IMR-90 (cell line): ENCODE data around the gene ZNF276. TPM values are rescaled to one million over a fixed set of nuclear protein-coding genes. Genes with fewer than 3 reads are reported as not detected.

ENCODE experiments used
- ATAC-seq: fragments of 200-7000 bp; cut with Tn5 transposase; 2 replicates; pipeline ENCODE4 v1.9.1; 2020; ENCODE audit warnings: low read depth, mild to moderate bottlenecking, moderate library complexity
- BruUV-seq: library from RNA; stranded (reverse); fragments of 400-500 nt; replicated peaks from 2 replicates; lab custom pipeline; 2021; lab: Mats Ljungman, UMichigan
- CTCF ChIA-PET: fragments of 300-600 bp; formaldehyde crosslinking; extraction: SDS; loops from one replicate; lab custom pipeline; 2021; ENCODE audit warnings: antibody characterized with exemption; lab: Yijun Ruan, JAX
- POLR2A ChIA-PET: fragments of 300-600 bp; sonication (Branson Sonifier 250); formaldehyde crosslinking; loops from one replicate; lab custom pipeline; 2022; ENCODE audit warnings: antibody characterized with exemption; ENCODE audit not compliant: unreplicated experiment; lab: Charles Lee
- DNase-seq: peaks from one replicate; pipeline ENCODE4 v3.0.0; 2013
- H2AFZ ChIP-seq: replicated peaks from 2 replicates; pipeline ENCODE3; 2013; ENCODE audit warnings: low read length, mild to moderate bottlenecking; ENCODE audit not compliant: poor library complexity
- H2AK5ac ChIP-seq: 2 replicates; pipeline ENCODE4 v1.6.1; 2013; ENCODE audit warnings: low read depth, low read length, inconsistent platforms
- H2AK9ac ChIP-seq: replicated peaks from 2 replicates; pipeline ENCODE3; 2013; ENCODE audit warnings: mild to moderate bottlenecking, low read depth, low read length, moderate library complexity; ENCODE audit not compliant: poor library complexity
- H2BK120ac ChIP-seq: 2 replicates; pipeline ENCODE4 v1.6.1; 2013; ENCODE audit warnings: low read depth, low read length, inconsistent platforms
- H2BK15ac ChIP-seq: 3 replicates; pipeline ENCODE4 v1.6.1; 2013; ENCODE audit warnings: low read depth, low read length, inconsistent platforms
- H2BK20ac ChIP-seq: 2 replicates; pipeline ENCODE4 v1.6.1; 2013; ENCODE audit warnings: low read depth, mild to moderate bottlenecking, inconsistent platforms, low read length, moderate library complexity
- H2BK5ac ChIP-seq: 2 replicates; pipeline ENCODE4 v1.6.1; 2013; ENCODE audit warnings: mild to moderate bottlenecking, low read depth, low read length, inconsistent platforms; ENCODE audit not compliant: poor library complexity, severe bottlenecking
- H3K14ac ChIP-seq: replicated peaks from 2 replicates; pipeline ENCODE4 v1.6.1; 2013; ENCODE audit warnings: low read depth, low read length, inconsistent platforms
- H3K18ac ChIP-seq: 2 replicates; pipeline ENCODE4 v1.6.1; 2013; ENCODE audit warnings: low read depth, low read length, control low read depth
- H3K23ac ChIP-seq: 2 replicates; pipeline ENCODE4 v1.6.1; 2013; ENCODE audit warnings: low read depth, low read length, inconsistent platforms
- H3K27ac ChIP-seq: 2 replicates; pipeline ENCODE4 v1.5.1; 2013; ENCODE audit warnings: mild to moderate bottlenecking, control low read depth, low read length; ENCODE audit not compliant: insufficient read depth
- H3K27me3 ChIP-seq: 2 replicates; pipeline ENCODE4 v1.6.1; 2013; ENCODE audit warnings: low read length; ENCODE audit not compliant: control insufficient read depth, insufficient read depth
- H3K36me3 ChIP-seq: 2 replicates; pipeline ENCODE4 v1.6.1; 2013; ENCODE audit warnings: low read length, mixed read lengths; ENCODE audit not compliant: control insufficient read depth, insufficient read depth
- H3K4ac ChIP-seq: 2 replicates; pipeline ENCODE4 v1.6.1; 2013; ENCODE audit warnings: low read depth, low read length, inconsistent platforms
- H3K4me1 ChIP-seq: 2 replicates; pipeline ENCODE4 v1.6.1; 2013; ENCODE audit warnings: low read length, mixed read lengths; ENCODE audit not compliant: control insufficient read depth, insufficient read depth
- H3K4me2 ChIP-seq: 2 replicates; pipeline ENCODE4 v1.6.1; 2013; ENCODE audit warnings: low read depth, mild to moderate bottlenecking, control low read depth, low read length, moderate library complexity
- H3K4me3 ChIP-seq: 2 replicates; pipeline ENCODE4 v1.5.1; 2013; ENCODE audit warnings: low read depth, mild to moderate bottlenecking, control low read depth, low read length, moderate library complexity; ENCODE audit not compliant: insufficient read depth
- H3K56ac ChIP-seq: 2 replicates; pipeline ENCODE4 v1.6.1; 2013; ENCODE audit warnings: low read length, inconsistent platforms; ENCODE audit not compliant: insufficient read depth; ENCODE audit errors: extremely low read depth
- H3K79me1 ChIP-seq, 2 experiments: 2 replicates each; pipeline ENCODE4 v1.6.1; 2013; ENCODE audit warnings: low read length in 2 of 2, inconsistent platforms in 1 of 2, low read depth in 1 of 2
- H3K9ac ChIP-seq: 2 replicates; pipeline ENCODE4 v1.6.1; 2013; ENCODE audit warnings: low read depth, low read length, control low read depth
- H3K9me1 ChIP-seq: 2 replicates; pipeline ENCODE4 v1.6.1; 2013; ENCODE audit warnings: low read length, inconsistent platforms; ENCODE audit not compliant: insufficient read depth
- H3K9me3 ChIP-seq: 2 replicates; pipeline ENCODE4 v1.6.1; 2013; ENCODE audit warnings: low read length; ENCODE audit not compliant: control insufficient read depth, insufficient read depth
- H4K20me1 ChIP-seq: 2 replicates; pipeline ENCODE4 v1.6.1; 2013; ENCODE audit warnings: low read length, inconsistent platforms; ENCODE audit not compliant: insufficient read depth
- H4K5ac ChIP-seq: 2 replicates; pipeline ENCODE4 v1.6.1; 2013; ENCODE audit warnings: mild to moderate bottlenecking, low read depth, low read length, control low read depth
- H4K8ac ChIP-seq, 2 experiments: 2 replicates each; pipeline ENCODE4 v1.6.1; 2013; ENCODE audit warnings: low read depth in 2 of 2, low read length in 2 of 2, control low read depth in 1 of 2, inconsistent platforms in 1 of 2
- H4K91ac ChIP-seq: 2 replicates; pipeline ENCODE4 v1.6.1; 2013; ENCODE audit warnings: low read depth, low read length, inconsistent platforms; ENCODE audit not compliant: insufficient read depth
- BHLHE40 ChIP-seq: fragments of 150-350 bp; IDR thresholded peaks from 2 replicates; pipeline ENCODE4 v1.6.1; 2016; ENCODE audit warnings: mild to moderate bottlenecking, low read depth, low read length
- CEBPB ChIP-seq: IDR thresholded peaks from 2 replicates; pipeline ENCODE4 v1.6.1; 2012; ENCODE audit warnings: low read depth, low read length, improper control_type of control experiment
- CHD1 ChIP-seq: IDR thresholded peaks from 2 replicates; pipeline ENCODE4 v1.6.1; 2012; ENCODE audit warnings: low read depth, low read length, improper control_type of control experiment
- CTCF ChIP-seq: conservative IDR thresholded peaks from 2 replicates; pipeline ENCODE4 v1.5.1; 2012; ENCODE audit warnings: mild to moderate bottlenecking, low read depth, low read length, improper control_type of control experiment
- ELK1 ChIP-seq: fragments of 150-350 bp; IDR thresholded peaks from 2 replicates; pipeline ENCODE4 v1.6.1; 2016; ENCODE audit warnings: low read depth, mild to moderate bottlenecking, low read length, moderate library complexity, borderline replicate concordance
- FOS ChIP-seq: fragments of 150-350 bp; IDR thresholded peaks from 2 replicates; pipeline ENCODE4 v1.6.1; 2016; ENCODE audit warnings: low read depth, low read length
- MAFK ChIP-seq: IDR thresholded peaks from 2 replicates; pipeline ENCODE4 v1.6.1; 2012; ENCODE audit warnings: low read depth, low read length, improper control_type of control experiment
- MAZ ChIP-seq: IDR thresholded peaks from 2 replicates; pipeline ENCODE4 v1.6.1; 2012; ENCODE audit warnings: low read depth, mild to moderate bottlenecking, low read length, improper control_type of control experiment, moderate library complexity, borderline replicate concordance
- MXI1 ChIP-seq: IDR thresholded peaks from 2 replicates; pipeline ENCODE4 v1.6.1; 2012; ENCODE audit warnings: low read depth, mild to moderate bottlenecking, low read length, moderate library complexity, borderline replicate concordance
- NFE2L2 ChIP-seq: fragments of 150-350 bp; IDR thresholded peaks from 2 replicates; pipeline ENCODE4 v1.6.1; 2016; ENCODE audit warnings: low read depth, mild to moderate bottlenecking, low read length
- POLR2A ChIP-seq: IDR thresholded peaks from 2 replicates; pipeline ENCODE4 v1.6.1; 2012; ENCODE audit warnings: mild to moderate bottlenecking, low read depth, low read length
- RAD21 ChIP-seq: IDR thresholded peaks from 2 replicates; pipeline ENCODE4 v1.6.1; 2012; ENCODE audit warnings: low read length, improper control_type of control experiment
- RCOR1 ChIP-seq: IDR thresholded peaks from 2 replicates; pipeline ENCODE4 v1.6.1; 2012; ENCODE audit warnings: mild to moderate bottlenecking, low read length, improper control_type of control experiment; ENCODE audit not compliant: insufficient replicate concordance
- RFX5 ChIP-seq: IDR thresholded peaks from 2 replicates; pipeline ENCODE4 v1.8.0; 2012; ENCODE audit warnings: low read depth, mild to moderate bottlenecking, low read length, moderate library complexity
- SMC3 ChIP-seq: fragments of 150-350 bp; IDR thresholded peaks from 2 replicates; pipeline ENCODE4 v1.6.1; 2016; ENCODE audit warnings: low read depth, mild to moderate bottlenecking, antibody characterized with exemption, low read length, moderate library complexity
- USF2 ChIP-seq: fragments of 150-350 bp; IDR thresholded peaks from 2 replicates; pipeline ENCODE4 v1.6.1; 2017; ENCODE audit warnings: mild to moderate bottlenecking, antibody characterized with exemption, low read length, low read depth
- WGBS, 2 experiments: methylation state at CpG; one replicate each; pipeline versions ENCODE4 v1.1.5 to v1.1.7; 2013; ENCODE audit warnings: missing lambda C conversion rate in 2 of 2; ENCODE audit not compliant: insufficient read length in 1 of 2; ENCODE audit errors: extremely low coverage in 2 of 2; 5-methylcytosine and 5-hydroxymethylcytosine counted together
- dilution Hi-C: fragments of 300-500 bp; cut with HindIII; formaldehyde crosslinking; loops from one replicate; pipeline ENCODE4 v1.14.3; 2018; ENCODE audit warnings: low sequenced_read_pairs; ENCODE audit not compliant: unreplicated experiment
- in situ Hi-C: fragments of 300-500 bp; cut with MboI; formaldehyde crosslinking; loops from 3 replicates; pipeline ENCODE4 v1.14.3; 2019; ENCODE audit warnings: low sequenced_read_pairs, inconsistent platforms, mixed read lengths
- intact Hi-C: fragments of 100-400 bp; cut with micrococcal nuclease; formaldehyde crosslinking; loops from 2 replicates; pipeline ENCODE4 v1.10.0; 2022
- polyA plus RNA-seq, 3 experiments: library from polyadenylated mRNA; depleted of rRNA; stranded (reverse); fragments of >200 nt; gene quantifications; 2 replicates each; pipeline ENCODE4 v1.2.3, GENCODE V29; 2012; ENCODE audit warnings: low replicate concordance in 1 of 3
- total RNA-seq: library from RNA; depleted of rRNA; stranded (reverse); fragments of >200 nt; gene quantifications from 2 replicates; pipeline ENCODE4 v1.2.3, GENCODE V29; 2012

ZNF276 gene
- total and polyA plus RNA-seq, 2 of the 4 experiments (the other 2 are of a cell fraction), result 4.1 to 18.6 TPM

- Histone ChIP-seq H2BK5ac (no peak overlapping the region), H2AK5ac (no peak overlapping the region), H4K8ac (no peak overlapping the region), H3K4me3 (no peak overlapping the region), H4K91ac (no peak overlapping the region), H3K56ac (no peak overlapping the region), H2BK20ac (no peak overlapping the region), H3K14ac (no peak overlapping the region), H3K4me2 (no peak overlapping the region), H3K27ac (no peak overlapping the region), H3K4me1 (no peaks in the 10 kb centered on the region), H3K36me3 (peaks cover 45% of the 10 kb centered on the region), H2BK120ac (no peak overlapping the region), H3K9ac (no peak overlapping the region), H2BK15ac (no peak overlapping the region), H3K23ac (no peak overlapping the region), H3K4ac (no peak overlapping the region), H2AFZ (no peak overlapping the region), H3K9me3 (no peaks in the 10 kb centered on the region), H3K9me1 (no peaks in the 10 kb centered on the region), H4K20me1 (no peaks in the 10 kb centered on the region), H4K5ac (no peak overlapping the region), H3K18ac (no peak overlapping the region), H3K27me3 (no peaks in the 10 kb centered on the region), H3K79me1 (no peaks in the 10 kb centered on the region), H2AK9ac (peak overlapping the region; percentile 52)
- in situ Hi-C loops (no loop called here), intact Hi-C loops (no loop called here), dilution Hi-C loops (no loop called here)
- ATAC-seq, result no peak
- ChIA-PET POLR2A (no interaction called here), CTCF (no interaction called here)
- no peak for TF ChIP-seq MAZ
- TF ChIP-seq MXI1, result no peak
- TF ChIP-seq POLR2A, result no peak
- TF ChIP-seq ELK1, result no peak
- no peak for TF ChIP-seq RAD21
- TF ChIP-seq BHLHE40, result no peak
- TF ChIP-seq CHD1, result no peak
- TF ChIP-seq MAFK, result no peak
- no peak for TF ChIP-seq CEBPB
- TF ChIP-seq SMC3, result no peak
- TF ChIP-seq FOS, result no peak
- no peak for TF ChIP-seq NFE2L2
- no peak for TF ChIP-seq RFX5
- TF ChIP-seq CTCF, result no peak
- TF ChIP-seq RCOR1, result no peak
- no peak for TF ChIP-seq USF2
- DNase-seq, result no peak
- no TSS peak for BruUV-seq
- 100% methylated on average over 11 of the region's 13 CpGs; no CpG with 5 or more reads in 1 of the 2 experiments for WGBS, 2 experiments
These were observed 58.0 kb downstream of the ZNF276 start for GRCh38 chr16:89779231-89779908.
